ENCODE data around the gene YY1.
"Not testable (repeated sequence)": the region's sequence is repeated elsewhere in the genome, so short reads cannot be mapped to it uniquely, and the experiment has no call there.

Gene YY1

GRCh38 chr14:100289916-100290606 lies 51.1 kb downstream of the YY1 start:
- H3K36me3 ChIP-seq (ENCODE audit: insufficient read depth, low read length): peaks cover 4% of the 10 kb centered on the region; the same call in 1 of the 2 replicates
- H3K9me3 ChIP-seq (ENCODE audit: control insufficient read depth, insufficient read depth, low read length): no peaks in the 10 kb centered on the region
- H3K9ac ChIP-seq (ENCODE audit: low read depth, low read length): no peak overlapping the region
- H3K4me1 ChIP-seq (ENCODE audit: insufficient read depth, low read length): peaks cover 5% of the 10 kb centered on the region; the same call in 1 of the 2 replicates

DNA sequence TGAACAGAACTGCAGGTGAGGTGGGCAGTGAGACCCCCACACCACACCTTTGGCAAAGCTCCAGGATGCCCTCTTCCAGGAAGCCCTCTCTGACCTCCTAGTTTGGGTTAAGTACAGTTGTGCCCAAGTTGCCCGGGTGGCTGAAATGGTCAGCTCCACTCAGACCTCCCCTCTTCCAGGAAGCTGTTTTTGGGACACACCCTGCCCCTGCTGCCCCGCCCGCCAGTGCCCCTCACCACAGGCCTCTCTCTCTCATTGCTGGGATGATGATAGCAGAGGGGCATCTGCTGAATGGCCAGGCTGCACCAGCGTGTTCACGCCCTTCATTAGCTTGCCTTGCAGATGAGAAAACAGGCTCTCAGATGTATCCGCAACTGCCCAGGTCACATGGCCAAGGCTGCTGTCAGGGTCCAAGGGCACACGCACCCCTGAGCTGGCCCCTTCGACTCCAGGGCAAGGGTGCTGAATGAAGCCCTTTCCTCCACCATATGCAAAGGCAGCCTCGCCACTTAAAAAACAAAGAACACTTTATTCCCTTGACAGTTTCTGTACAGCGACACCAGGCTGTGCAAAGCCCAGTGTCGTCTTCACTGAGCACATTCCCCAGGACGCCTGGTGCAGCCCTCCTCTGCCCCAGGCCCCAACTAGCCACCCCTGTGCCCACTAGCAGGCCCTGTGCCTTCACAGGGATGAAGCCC lies 51.8 kb downstream of the YY1 start:
- peaks cover 4% of the 10 kb centered on the region; the same call in 1 of the 2 replicates for H3K36me3 ChIP-seq (ENCODE audit: insufficient read depth, low read length)
- no peaks in the 10 kb centered on the region for H3K9me3 ChIP-seq (ENCODE audit: control insufficient read depth, insufficient read depth, low read length)
- peaks cover 5% of the 10 kb centered on the region; the same call in 1 of the 2 replicates for H3K4me1 ChIP-seq (ENCODE audit: insufficient read depth, low read length)
- no peak overlapping the region for H3K9ac ChIP-seq (ENCODE audit: low read depth, low read length)

- H3K9ac ChIP-seq (ENCODE audit: low read depth, low read length): no peak overlapping the region
- peaks cover 5% of the 10 kb centered on the region; the same call in 1 of the 2 replicates for H3K4me1 ChIP-seq (ENCODE audit: insufficient read depth, low read length)
- H3K36me3 ChIP-seq (ENCODE audit: insufficient read depth, low read length): peaks cover 4% of the 10 kb centered on the region; the same call in 1 of the 2 replicates
- no peaks in the 10 kb centered on the region for H3K9me3 ChIP-seq (ENCODE audit: control insufficient read depth, insufficient read depth, low read length)
Measured at GRCh38 chr14:100291305-100292075, 52.5 kb downstream of the YY1 start.

DNA sequence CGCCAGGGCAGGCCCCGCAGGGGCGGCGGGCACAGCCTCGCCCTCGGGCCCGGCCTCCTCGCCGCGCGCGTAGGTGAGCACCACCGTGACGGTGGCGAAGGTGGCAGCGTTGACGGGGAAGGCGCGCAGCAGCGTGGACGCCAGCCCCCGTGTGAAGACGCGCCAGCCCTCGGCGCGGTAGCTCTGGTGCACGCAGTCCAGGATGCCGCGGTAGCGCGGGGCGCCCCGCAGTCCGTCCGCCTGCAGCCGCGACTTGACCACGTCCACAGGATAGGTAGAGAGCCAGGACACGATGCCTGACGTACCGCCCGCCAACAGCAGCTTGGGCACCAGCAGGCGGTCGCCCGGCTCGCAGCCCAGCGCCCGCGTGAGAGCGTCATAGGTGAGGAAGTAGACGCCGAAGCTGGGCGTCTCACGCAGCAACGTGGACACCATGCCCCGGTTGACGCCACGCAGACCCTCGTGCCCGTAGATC lies 53.4 kb downstream of the YY1 start:
- no peak overlapping the region for H3K9ac ChIP-seq (ENCODE audit: low read depth, low read length)
- peaks cover 5% of the 10 kb centered on the region; the same call in 1 of the 2 replicates for H3K4me1 ChIP-seq (ENCODE audit: insufficient read depth, low read length)
- H3K9me3 ChIP-seq (ENCODE audit: control insufficient read depth, insufficient read depth, low read length): no peaks in the 10 kb centered on the region
- H3K36me3 ChIP-seq (ENCODE audit: insufficient read depth, low read length): peaks cover 4% of the 10 kb centered on the region; the same call in 1 of the 2 replicates

- Histone ChIP-seq H3K36me3 (ENCODE audit: insufficient read depth, low read length) (peaks cover 4% of the 10 kb centered on the region; the same call in 1 of the 2 replicates), H3K9ac (ENCODE audit: low read depth, low read length) (no peak overlapping the region), H3K9me3 (ENCODE audit: control insufficient read depth, insufficient read depth, low read length) (no peaks in the 10 kb centered on the region), H3K4me1 (ENCODE audit: insufficient read depth, low read length) (peaks cover 5% of the 10 kb centered on the region; the same call in 1 of the 2 replicates)
Measured at GRCh38 chr14:100292776-100293461, 54.0 kb downstream of the YY1 start.

DNA sequence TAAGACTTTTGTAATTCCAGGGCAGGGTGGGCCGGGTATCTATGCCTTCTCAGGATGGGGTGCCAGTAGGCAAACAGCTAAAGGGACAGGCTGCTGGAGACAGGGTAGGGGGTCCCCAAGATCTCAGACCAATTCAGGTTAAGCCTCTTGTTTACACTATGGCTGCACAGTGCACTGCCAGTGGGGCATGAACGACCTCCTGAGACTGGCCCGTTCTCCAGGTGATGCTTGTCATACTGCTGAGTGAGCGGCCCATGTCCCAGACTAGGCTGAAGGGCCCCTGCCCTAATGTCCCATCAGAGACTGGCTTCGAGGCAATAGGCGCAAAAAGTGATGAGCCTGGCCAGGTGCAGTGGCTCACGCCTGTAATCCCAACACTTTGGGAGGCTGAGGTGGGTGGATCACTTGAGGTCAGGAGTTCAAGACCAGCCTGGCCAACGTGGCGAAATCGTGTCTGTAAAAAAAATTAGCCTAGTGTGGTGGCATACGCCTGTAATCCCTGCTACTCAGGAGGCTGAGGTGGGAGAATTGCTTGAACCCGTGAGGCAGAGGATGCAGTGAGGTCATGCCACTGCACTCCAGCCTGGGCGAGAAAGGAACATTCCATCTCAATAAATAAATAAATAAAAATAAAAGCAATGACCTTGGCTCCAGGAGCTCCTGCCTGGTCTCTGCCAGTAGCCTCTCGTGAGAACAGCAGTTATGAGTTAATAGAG lies 54.7 kb downstream of the YY1 start:
- peaks cover 4% of the 10 kb centered on the region; the same call in 1 of the 2 replicates for H3K36me3 ChIP-seq (ENCODE audit: insufficient read depth, low read length)
- no peaks in the 10 kb centered on the region for H3K9me3 ChIP-seq (ENCODE audit: control insufficient read depth, insufficient read depth, low read length)
- H3K4me1 ChIP-seq (ENCODE audit: insufficient read depth, low read length): peaks cover 5% of the 10 kb centered on the region; the same call in 1 of the 2 replicates
- no peak overlapping the region for H3K9ac ChIP-seq (ENCODE audit: low read depth, low read length)

DNA sequence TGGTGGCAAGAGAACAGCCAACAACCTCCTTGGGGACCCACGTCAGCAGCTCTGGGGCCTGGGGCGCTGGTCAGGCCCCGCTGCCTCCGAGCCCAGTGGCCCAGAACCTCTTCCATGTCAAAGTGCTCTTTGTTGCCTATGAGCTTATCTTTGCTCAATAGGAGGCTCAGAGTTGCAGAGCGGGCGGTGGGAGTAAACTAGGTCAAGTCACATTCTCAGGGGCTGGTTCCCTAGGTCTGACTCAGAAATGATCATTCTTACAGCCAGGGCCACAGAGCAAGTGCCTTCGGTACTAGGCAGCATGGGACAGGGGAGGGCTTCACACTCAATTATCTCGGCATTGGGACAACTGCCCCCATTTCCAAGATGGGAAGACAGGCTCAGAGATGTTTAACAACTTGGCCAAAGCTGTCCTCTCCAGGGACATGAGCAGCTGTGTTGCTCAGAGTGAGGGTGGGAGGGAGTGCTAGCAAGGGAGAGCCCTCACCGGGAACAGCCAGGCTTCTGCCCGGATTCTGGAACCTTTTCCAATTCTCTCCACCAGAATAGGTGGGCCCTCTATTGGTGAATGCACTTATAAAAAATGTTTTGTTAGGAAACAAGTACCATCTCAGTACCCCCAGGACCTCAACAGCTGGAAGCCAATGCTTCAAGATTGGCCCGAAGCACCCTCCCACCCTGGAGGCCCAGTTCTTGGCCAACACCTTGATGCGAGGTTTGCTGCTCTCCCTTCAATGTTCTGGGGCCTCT lies 55.4 kb downstream of the YY1 start:
- H3K9ac ChIP-seq (ENCODE audit: low read depth, low read length): no peak overlapping the region
- peaks cover 5% of the 10 kb centered on the region; the same call in 1 of the 2 replicates for H3K4me1 ChIP-seq (ENCODE audit: insufficient read depth, low read length)
- H3K9me3 ChIP-seq (ENCODE audit: control insufficient read depth, insufficient read depth, low read length): no peaks in the 10 kb centered on the region
- H3K36me3 ChIP-seq (ENCODE audit: insufficient read depth, low read length): peaks cover 4% of the 10 kb centered on the region; the same call in 1 of the 2 replicates

GRCh38 chr14:100294963-100295330 lies 56.0 kb downstream of the YY1 start:
- no peak overlapping the region for H3K9ac ChIP-seq (ENCODE audit: low read depth, low read length)
- H3K36me3 ChIP-seq (ENCODE audit: insufficient read depth, low read length): peaks cover 4% of the 10 kb centered on the region; the same call in 1 of the 2 replicates
- H3K4me1 ChIP-seq (ENCODE audit: insufficient read depth, low read length): peaks cover 3% of the 10 kb centered on the region; the same call in 1 of the 2 replicates
- no peaks in the 10 kb centered on the region for H3K9me3 ChIP-seq (ENCODE audit: control insufficient read depth, insufficient read depth, low read length)

DNA sequence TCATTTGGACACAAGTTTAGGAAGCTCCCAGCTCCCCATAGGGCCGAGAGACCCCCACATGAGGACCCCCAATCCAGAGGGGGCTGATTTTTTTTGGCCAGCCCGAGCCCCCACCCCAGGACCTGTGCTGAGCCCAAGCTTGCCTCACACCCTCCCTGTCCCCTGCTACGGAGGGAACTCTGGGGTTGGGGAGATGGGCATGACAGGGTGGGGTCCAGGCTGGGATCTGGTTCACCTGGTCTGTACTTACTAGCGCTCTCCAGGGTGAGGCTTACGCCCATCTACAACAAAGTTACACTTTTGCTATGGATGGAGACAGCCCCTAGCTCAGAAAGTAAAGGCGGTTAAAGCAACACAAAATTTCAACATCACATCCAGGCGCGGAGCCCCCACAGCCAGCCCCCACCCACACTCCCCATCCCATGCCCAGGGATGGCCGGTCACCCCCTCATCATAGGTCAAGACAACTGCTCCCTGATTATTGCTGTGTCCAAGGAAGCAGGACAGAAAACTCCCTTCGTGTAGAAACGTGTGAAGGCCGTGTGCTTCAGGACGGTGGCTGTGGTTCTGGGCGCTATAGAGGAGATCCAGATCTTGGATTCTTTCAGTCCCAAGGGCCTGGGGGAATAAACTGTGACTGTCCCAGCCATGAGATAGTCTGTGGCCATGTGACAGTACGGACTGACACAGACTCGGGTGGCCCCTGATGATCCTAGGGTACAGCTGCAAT lies 56.6 kb downstream of the YY1 start:
- Histone ChIP-seq H3K9me3 (ENCODE audit: control insufficient read depth, insufficient read depth, low read length) (no peaks in the 10 kb centered on the region), H3K4me1 (ENCODE audit: insufficient read depth, low read length) (no peaks in the 10 kb centered on the region), H3K9ac (ENCODE audit: low read depth, low read length) (no peak overlapping the region), H3K36me3 (ENCODE audit: insufficient read depth, low read length) (peaks cover 4% of the 10 kb centered on the region; the same call in 1 of the 2 replicates)

- no peak overlapping the region for H3K9ac ChIP-seq (ENCODE audit: low read depth, low read length)
- H3K9me3 ChIP-seq (ENCODE audit: control insufficient read depth, insufficient read depth, low read length): no peaks in the 10 kb centered on the region
- no peaks in the 10 kb centered on the region for H3K36me3 ChIP-seq (ENCODE audit: insufficient read depth, low read length)
- H3K4me1 ChIP-seq (ENCODE audit: insufficient read depth, low read length): no peaks in the 10 kb centered on the region
Measured at GRCh38 chr14:100296106-100296651, 57.2 kb downstream of the YY1 start.

DNA sequence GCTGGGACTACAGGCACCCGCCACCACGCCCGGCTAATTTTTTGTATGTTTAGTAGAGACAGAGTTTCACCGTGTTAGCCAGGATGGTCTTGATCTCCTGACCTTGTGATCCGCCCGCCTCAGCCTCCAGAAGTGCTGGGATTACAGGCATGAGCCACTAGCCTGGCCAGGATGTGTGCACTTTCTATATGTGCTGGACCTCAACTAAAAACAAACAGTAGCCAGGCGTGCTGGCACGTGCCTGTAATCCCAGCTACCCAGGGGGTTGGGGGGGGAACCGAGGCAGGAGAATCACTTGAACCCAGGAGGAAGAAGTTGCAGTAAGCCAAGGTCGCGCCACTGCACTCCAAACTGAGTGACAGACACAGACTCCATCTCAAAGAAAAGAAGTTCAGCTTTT lies 57.8 kb downstream of the YY1 start:
- H3K4me1 ChIP-seq (ENCODE audit: insufficient read depth, low read length); H3K9me3 ChIP-seq (ENCODE audit: control insufficient read depth, insufficient read depth, low read length); H3K36me3 ChIP-seq (ENCODE audit: insufficient read depth, low read length); H3K9ac ChIP-seq (ENCODE audit: low read depth, low read length): not testable (repeated sequence)
